MG63 (cell line): ENCODE results near the gene BCL6B. TPM values are rescaled to one million over a fixed set of nuclear protein-coding genes. Genes with fewer than 3 reads are reported as not detected.
A peak's percentile ranks its signal among the peaks of the same experiment; 100 is the strongest.
"Not testable (repeated sequence)": the region's sequence is repeated elsewhere in the genome, so short reads cannot be mapped to it uniquely, and the experiment has no call there.

Experiments
- DNase-seq: peaks from one replicate; pipeline ENCODE4 v3.0.0-alpha.2; 2020
- H3K27me3 ChIP-seq: fragments of 250-450 bp; sonication (Bioruptor Pico); 2 replicates; pipeline ENCODE4 v1.5.1; 2020; ENCODE audit warnings: mild to moderate bottlenecking, moderate library complexity
- H3K36me3 ChIP-seq: fragments of 250-450 bp; sonication (Bioruptor Pico); 2 replicates; pipeline ENCODE4 v1.5.1; 2020; ENCODE audit warnings: mild to moderate bottlenecking, moderate library complexity
- H3K4me3 ChIP-seq: fragments of 250-450 bp; sonication (Bioruptor Pico); 2 replicates; pipeline ENCODE4 v1.5.1; 2020; ENCODE audit warnings: mild to moderate bottlenecking, moderate library complexity
- H3K9me3 ChIP-seq: fragments of 250-450 bp; sonication (Bioruptor Pico); 2 replicates; pipeline ENCODE4 v1.5.1; 2020; ENCODE audit warnings: mild to moderate bottlenecking, moderate library complexity
- total RNA-seq: library from RNA; depleted of rRNA; stranded (reverse); fragments of >200 nt; shearing (Covaris generic); gene quantifications from 2 replicates; pipeline ENCODE4 v1.2.3, GENCODE V29; 2014; ENCODE audit warnings: low replicate concordance; rRNA removed

Gene BCL6B
- 0.36 TPM in 1 of 2 replicates, not detected in the other for total RNA-seq

GRCh38 chr17:7022781-7023571 is at the start of gene BCL6B:
Gene BCL6B (plus strand): TSS chr17:7023050. CDS start chr17:7023672, 622 bp downstream.
- Histone ChIP-seq H3K27me3 (no peaks in the 10 kb centered on the region), H3K4me3 (peak within 1 kb of the TSS; percentile 18), H3K9me3 (no peaks in the 10 kb centered on the region), H3K36me3 (peaks cover under 1% of the 10 kb centered on the region; the same call in 1 of the 2 replicates)
- DNase-seq = no peak

GRCh38 chr17:6979440-6979839 is 43.4 kb upstream of the BCL6B start:
- H3K36me3 ChIP-seq, DNase-seq, H3K4me3 ChIP-seq, H3K27me3 ChIP-seq, H3K9me3 ChIP-seq: not testable (repeated sequence)

GRCh38 chr17:6981426-6981825 is 41.4 kb upstream of the BCL6B start:
- Histone ChIP-seq H3K9me3 (no peaks in the 10 kb centered on the region), H3K27me3 (no peaks in the 10 kb centered on the region), H3K4me3 (no peak overlapping the region), H3K36me3 (no peaks in the 10 kb centered on the region)
- DNase-seq = no peak

GRCh38 chr17:6985266-6985665 is 37.6 kb upstream of the BCL6B start:
- H3K27me3 ChIP-seq = no peaks in the 10 kb centered on the region
- no peaks in the 10 kb centered on the region for H3K9me3 ChIP-seq
- no peaks in the 10 kb centered on the region for H3K36me3 ChIP-seq
- no peak for DNase-seq
- H3K4me3 ChIP-seq = no peak overlapping the region

- DNase-seq = no peak
- Histone ChIP-seq H3K36me3 (no peaks in the 10 kb centered on the region), H3K9me3 (no peaks in the 10 kb centered on the region), H3K4me3 (no peak overlapping the region), H3K27me3 (no peaks in the 10 kb centered on the region)
Observed at GRCh38 chr17:6986676-6987075, 36.2 kb upstream of the BCL6B start.

GRCh38 chr17:6989779-6990178 is 33.1 kb upstream of the BCL6B start:
- no peaks in the 10 kb centered on the region for H3K36me3 ChIP-seq
- no peaks in the 10 kb centered on the region for H3K9me3 ChIP-seq
- H3K4me3 ChIP-seq = no peak overlapping the region
- H3K27me3 ChIP-seq = no peaks in the 10 kb centered on the region
- no peak for DNase-seq

- H3K36me3 ChIP-seq, DNase-seq, H3K4me3 ChIP-seq, H3K27me3 ChIP-seq, H3K9me3 ChIP-seq: not testable (repeated sequence)
Observed at GRCh38 chr17:6993613-6994056, 29.2 kb upstream of the BCL6B start.

- DNase-seq = no peak
- Histone ChIP-seq H3K27me3 (no peaks in the 10 kb centered on the region), H3K4me3 (no peak overlapping the region), H3K36me3 (no peaks in the 10 kb centered on the region), H3K9me3 (no peaks in the 10 kb centered on the region)
Observed at GRCh38 chr17:6994118-6994598, 28.7 kb upstream of the BCL6B start.

- no peaks in the 10 kb centered on the region for H3K9me3 ChIP-seq
- H3K36me3 ChIP-seq = no peaks in the 10 kb centered on the region
- no peaks in the 10 kb centered on the region for H3K27me3 ChIP-seq
- no peak for DNase-seq
- H3K4me3 ChIP-seq = no peak overlapping the region
Observed at GRCh38 chr17:6994666-6995256, 28.1 kb upstream of the BCL6B start.

GRCh38 chr17:6995500-6996255 is 27.2 kb upstream of the BCL6B start, which contains the start of gene ALOX12:
Gene ALOX12 (plus strand): TSS chr17:6996049. CDS start chr17:6996118, 69 bp downstream.
- no peak within 1 kb of the TSS for H3K4me3 ChIP-seq
- no peak for DNase-seq
- no peaks in the 10 kb centered on the region for H3K36me3 ChIP-seq
- H3K9me3 ChIP-seq = no peaks in the 10 kb centered on the region
- H3K27me3 ChIP-seq = no peaks in the 10 kb centered on the region

- Histone ChIP-seq H3K4me3 (no peak overlapping the region), H3K9me3 (no peaks in the 10 kb centered on the region), H3K36me3 (no peaks in the 10 kb centered on the region), H3K27me3 (no peaks in the 10 kb centered on the region)
- no peak for DNase-seq
Observed at GRCh38 chr17:6996256-6997011, 26.4 kb upstream of the BCL6B start.

GRCh38 chr17:6997171-6997570 is 25.7 kb upstream of the BCL6B start:
- DNase-seq = no peak
- Histone ChIP-seq H3K27me3 (no peaks in the 10 kb centered on the region), H3K4me3 (no peak overlapping the region), H3K9me3 (no peaks in the 10 kb centered on the region), H3K36me3 (no peaks in the 10 kb centered on the region; the same call in 1 of the 2 replicates)

GRCh38 chr17:6998855-6999508 is 23.9 kb upstream of the BCL6B start:
- Histone ChIP-seq H3K36me3 (no peaks in the 10 kb centered on the region; the same call in 1 of the 2 replicates), H3K27me3 (no peaks in the 10 kb centered on the region), H3K4me3 (no peak overlapping the region), H3K9me3 (no peaks in the 10 kb centered on the region)
- no peak for DNase-seq

- DNase-seq = no peak
- Histone ChIP-seq H3K27me3 (no peaks in the 10 kb centered on the region), H3K9me3 (no peaks in the 10 kb centered on the region), H3K4me3 (no peak overlapping the region), H3K36me3 (no peaks in the 10 kb centered on the region; the same call in 1 of the 2 replicates)
Observed at GRCh38 chr17:7001318-7001961, 21.4 kb upstream of the BCL6B start.

- H3K36me3 ChIP-seq = no peaks in the 10 kb centered on the region; the same call in 1 of the 2 replicates
- H3K4me3 ChIP-seq = no peak overlapping the region
- no peaks in the 10 kb centered on the region for H3K9me3 ChIP-seq
- no peak for DNase-seq
- no peaks in the 10 kb centered on the region for H3K27me3 ChIP-seq
Observed at GRCh38 chr17:7002288-7003047, 20.4 kb upstream of the BCL6B start.
